Measurements from ENCODE around the gene TLR9. TPM values are rescaled to one million over a fixed set of nuclear protein-coding genes. Genes with fewer than 3 reads are reported as not detected.

TLR9 gene
- total RNA-seq, 1 experiment from 2014 or later, result not detected

DNA sequence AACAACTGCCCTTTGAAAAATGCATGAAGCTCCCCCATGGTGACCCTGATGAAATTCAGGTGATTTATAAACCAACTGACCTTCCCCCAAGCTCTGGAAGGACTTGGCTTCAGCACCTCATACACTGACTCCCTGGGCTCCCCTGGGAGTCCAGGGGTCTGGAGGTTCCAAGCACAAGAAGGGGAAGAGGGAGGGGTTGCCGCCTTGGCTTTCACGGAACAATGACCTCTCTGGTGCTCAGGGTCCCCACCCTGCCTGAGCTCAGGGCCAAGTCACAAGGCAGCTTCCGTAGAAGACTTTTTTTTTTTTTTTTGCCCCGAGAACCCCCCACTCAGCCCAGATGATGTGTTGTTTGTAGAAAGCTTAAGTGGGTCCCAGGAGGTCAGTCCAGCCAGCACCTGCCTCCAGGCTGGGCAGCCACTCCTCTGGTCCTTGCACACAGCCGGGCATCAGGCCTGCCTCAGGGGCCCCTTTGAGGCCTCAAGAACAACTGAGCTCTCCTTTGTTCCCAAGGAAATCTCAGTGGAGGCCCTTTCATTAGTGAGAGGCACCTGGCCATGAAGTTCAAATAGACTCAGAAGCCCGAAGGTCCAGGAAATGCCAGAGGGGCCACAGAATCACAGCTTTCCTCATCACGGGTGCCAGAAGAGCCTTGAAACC, 41.5 kb downstream of the TLR9 start (continued):
- TF ChIP-seq ZNF671 (CRISPR knock-in tag; IDR thresholded peaks at IDR 0.05) (no peak), TP53 (CRISPR knock-in tag; IDR thresholded peaks at IDR 0.05) (no peak), ZBTB21 (CRISPR knock-in tag; IDR thresholded peaks at IDR 0.05; ENCODE audit: borderline replicate concordance) (no peak), ZNF416 (CRISPR knock-in tag; IDR thresholded peaks at IDR 0.05) (no peak), PRDM15 (CRISPR knock-in tag; IDR thresholded peaks at IDR 0.05) (no peak), GABPB1 (CRISPR knock-in tag; IDR thresholded peaks at IDR 0.05) (no peak)
- TF ChIP-seq, protein P1, sequence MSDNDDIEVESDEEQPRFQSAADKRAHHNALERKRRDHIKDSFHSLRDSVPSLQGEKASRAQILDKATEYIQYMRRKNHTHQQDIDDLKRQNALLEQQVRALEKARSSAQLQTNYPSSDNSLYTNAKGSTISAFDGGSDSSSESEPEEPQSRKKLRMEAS (CRISPR knock-in tag; IDR thresholded peaks at IDR 0.05), result no peak

DNA sequence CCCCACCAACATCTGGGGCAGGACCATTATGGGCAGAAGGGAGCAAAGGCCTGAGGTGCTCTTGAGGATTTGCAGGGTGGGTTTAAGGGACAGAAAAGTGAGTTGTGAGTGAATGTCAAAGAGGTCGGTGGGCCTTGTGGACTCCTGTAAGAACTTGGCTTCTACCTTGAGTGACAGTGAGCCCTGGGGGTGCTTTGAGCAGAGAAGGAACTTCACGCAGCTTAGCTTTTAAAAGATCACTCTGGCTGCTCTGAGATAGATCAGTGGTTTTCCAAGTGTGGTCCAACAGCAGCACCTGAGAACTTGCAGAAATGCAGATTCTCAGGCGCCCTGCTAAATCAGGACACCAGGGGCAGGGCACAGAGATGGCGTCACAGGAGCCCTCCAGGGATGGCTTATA, 42.8 kb downstream of the TLR9 start:
- no peak overlapping the region for H3K4me3 Mint-ChIP-seq
- H3K4me1 Mint-ChIP-seq, result peaks cover 5% of the 10 kb centered on the region; the same call in 1 of the 2 replicates
- CTCF ChIA-PET, result interaction anchor here (1.2 kb wide), 1 partner anchor 38 kb away, joined by 4 read pairs; no protein-coding TSS in a partner anchor
- peaks cover 3% of the 10 kb centered on the region; the same call in 1 of the 2 replicates for H3K9me3 Mint-ChIP-seq
- TF ChIP-seq SMAD3 (CRISPR knock-in tag; IDR thresholded peaks at IDR 0.05; ENCODE audit: borderline replicate concordance) (no peak), RORB (CRISPR knock-in tag; IDR thresholded peaks at IDR 0.05) (no peak), ATF1 (CRISPR knock-in tag; IDR thresholded peaks at IDR 0.05) (no peak), SOX15 (CRISPR knock-in tag; IDR thresholded peaks at IDR 0.05) (no peak), ZNF138 (CRISPR knock-in tag; conservative IDR thresholded peaks at IDR 0.05) (no peak), FOXK1 (CRISPR knock-in tag; IDR thresholded peaks at IDR 0.05) (no peak), ZNF263 (CRISPR knock-in tag; IDR thresholded peaks at IDR 0.05; ENCODE audit: low read depth) (no peak), SMAD4 (CRISPR knock-in tag; IDR thresholded peaks at IDR 0.05) (no peak), CREB1 (CRISPR knock-in tag; IDR thresholded peaks at IDR 0.05) (no peak), KAT7 (CRISPR knock-in tag; IDR thresholded peaks at IDR 0.05; ENCODE audit: borderline replicate concordance) (no peak), ZBTB43 (CRISPR knock-in tag; IDR thresholded peaks at IDR 0.05) (no peak)
- TF ChIP-seq, protein P2, sequence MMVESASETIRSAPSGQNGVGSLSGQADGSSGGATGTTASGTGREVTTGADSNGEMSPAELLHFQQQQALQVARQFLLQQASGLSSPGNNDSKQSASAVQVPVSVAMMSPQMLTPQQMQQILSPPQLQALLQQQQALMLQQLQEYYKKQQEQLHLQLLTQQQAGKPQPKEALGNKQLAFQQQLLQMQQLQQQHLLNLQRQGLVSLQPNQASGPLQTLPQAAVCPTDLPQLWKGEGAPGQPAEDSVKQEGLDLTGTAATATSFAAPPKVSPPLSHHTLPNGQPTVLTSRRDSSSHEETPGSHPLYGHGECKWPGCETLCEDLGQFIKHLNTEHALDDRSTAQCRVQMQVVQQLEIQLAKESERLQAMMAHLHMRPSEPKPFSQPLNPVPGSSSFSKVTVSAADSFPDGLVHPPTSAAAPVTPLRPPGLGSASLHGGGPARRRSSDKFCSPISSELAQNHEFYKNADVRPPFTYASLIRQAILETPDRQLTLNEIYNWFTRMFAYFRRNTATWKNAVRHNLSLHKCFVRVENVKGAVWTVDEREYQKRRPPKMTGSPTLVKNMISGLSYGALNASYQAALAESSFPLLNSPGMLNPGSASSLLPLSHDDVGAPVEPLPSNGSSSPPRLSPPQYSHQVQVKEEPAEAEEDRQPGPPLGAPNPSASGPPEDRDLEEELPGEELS (CRISPR knock-in tag; IDR thresholded peaks at IDR 0.05), result no peak
- TF ChIP-seq, protein P3, sequence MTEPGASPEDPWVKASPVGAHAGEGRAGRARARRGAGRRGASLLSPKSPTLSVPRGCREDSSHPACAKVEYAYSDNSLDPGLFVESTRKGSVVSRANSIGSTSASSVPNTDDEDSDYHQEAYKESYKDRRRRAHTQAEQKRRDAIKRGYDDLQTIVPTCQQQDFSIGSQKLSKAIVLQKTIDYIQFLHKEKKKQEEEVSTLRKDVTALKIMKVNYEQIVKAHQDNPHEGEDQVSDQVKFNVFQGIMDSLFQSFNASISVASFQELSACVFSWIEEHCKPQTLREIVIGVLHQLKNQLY (CRISPR knock-in tag; IDR thresholded peaks at IDR 0.05), result no peak
- TF ChIP-seq, protein P4, sequence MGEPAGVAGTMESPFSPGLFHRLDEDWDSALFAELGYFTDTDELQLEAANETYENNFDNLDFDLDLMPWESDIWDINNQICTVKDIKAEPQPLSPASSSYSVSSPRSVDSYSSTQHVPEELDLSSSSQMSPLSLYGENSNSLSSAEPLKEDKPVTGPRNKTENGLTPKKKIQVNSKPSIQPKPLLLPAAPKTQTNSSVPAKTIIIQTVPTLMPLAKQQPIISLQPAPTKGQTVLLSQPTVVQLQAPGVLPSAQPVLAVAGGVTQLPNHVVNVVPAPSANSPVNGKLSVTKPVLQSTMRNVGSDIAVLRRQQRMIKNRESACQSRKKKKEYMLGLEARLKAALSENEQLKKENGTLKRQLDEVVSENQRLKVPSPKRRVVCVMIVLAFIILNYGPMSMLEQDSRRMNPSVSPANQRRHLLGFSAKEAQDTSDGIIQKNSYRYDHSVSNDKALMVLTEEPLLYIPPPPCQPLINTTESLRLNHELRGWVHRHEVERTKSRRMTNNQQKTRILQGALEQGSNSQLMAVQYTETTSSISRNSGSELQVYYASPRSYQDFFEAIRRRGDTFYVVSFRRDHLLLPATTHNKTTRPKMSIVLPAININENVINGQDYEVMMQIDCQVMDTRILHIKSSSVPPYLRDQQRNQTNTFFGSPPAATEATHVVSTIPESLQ (CRISPR knock-in tag; IDR thresholded peaks at IDR 0.05), result no peak
- POLR2A ChIA-PET, result no interaction called here
- no peaks in the 10 kb centered on the region for H3K36me3 Mint-ChIP-seq
- ATAC-seq, result no peak
- peaks cover 2% of the 10 kb centered on the region; the same call in 1 of the 2 replicates for H3K27me3 Mint-ChIP-seq (ENCODE audit: low read depth)
- no peak for DNase-seq (ENCODE audit: low spot score)
- no peak overlapping the region for H3K27ac Mint-ChIP-seq
